Endodermal cell (in vitro differentiated cells): ENCODE measurements around the gene GLDN. TPM values are rescaled to one million over a fixed set of nuclear protein-coding genes. Genes with fewer than 3 reads are reported as not detected.

Experiments
- DNase-seq: peaks from one replicate; pipeline ENCODE4 v3.0.0-alpha.2; 2017
- H3K27ac ChIP-seq: 2 replicates; pipeline ENCODE4 v1.5.1; 2013; ENCODE audit warnings: mild to moderate bottlenecking, low read depth, low read length, moderate library complexity
- H3K27me3 ChIP-seq: 2 replicates; pipeline ENCODE4 v1.6.1; 2013; ENCODE audit warnings: mild to moderate bottlenecking, low read length, moderate library complexity; ENCODE audit not compliant: insufficient read depth, control insufficient read depth, poor library complexity, severe bottlenecking
- H3K36me3 ChIP-seq: 2 replicates; pipeline ENCODE4 v1.7.0; 2013; ENCODE audit warnings: mild to moderate bottlenecking, low read length, moderate library complexity; ENCODE audit not compliant: control insufficient read depth, insufficient read depth
- H3K4me1 ChIP-seq: one replicate; pipeline ENCODE4 v1.7.0; 2013; ENCODE audit warnings: low read length; ENCODE audit not compliant: control insufficient read depth, insufficient read depth
- H3K4me3 ChIP-seq: 2 replicates; pipeline ENCODE4 v1.5.1; 2013; ENCODE audit warnings: mild to moderate bottlenecking, low read length, moderate library complexity
- H3K9ac ChIP-seq: 2 replicates; pipeline ENCODE4 v1.6.1; 2013; ENCODE audit warnings: mild to moderate bottlenecking, low read length, moderate library complexity; ENCODE audit not compliant: poor library complexity, severe bottlenecking; ENCODE audit errors: extremely low read depth
- H3K9me3 ChIP-seq: 2 replicates; pipeline ENCODE4 v1.6.1; 2013; ENCODE audit warnings: mild to moderate bottlenecking, low read length, moderate library complexity; ENCODE audit not compliant: control insufficient read depth
- H3K27ac Mint-ChIP-seq: 2 replicates; pipeline ENCODE4 v1.8.0; 2020; ENCODE audit warnings: mixed read lengths
- H3K27me3 Mint-ChIP-seq: 2 replicates; pipeline ENCODE4 v1.8.0; 2021; ENCODE audit warnings: mild to moderate bottlenecking, mixed read lengths; ENCODE audit not compliant: insufficient read depth
- H3K36me3 Mint-ChIP-seq: 2 replicates; pipeline ENCODE4 v1.8.0; 2020; ENCODE audit warnings: low read depth, mixed read lengths
- H3K4me1 Mint-ChIP-seq: 2 replicates; pipeline ENCODE4 v1.8.0; 2020; ENCODE audit warnings: mixed read lengths
- H3K4me3 Mint-ChIP-seq: 2 replicates; pipeline ENCODE4 v1.8.0; 2020; ENCODE audit warnings: mild to moderate bottlenecking, moderate library complexity, mixed read lengths
- H3K9me3 Mint-ChIP-seq: 2 replicates; pipeline ENCODE4 v1.8.0; 2020; ENCODE audit warnings: mild to moderate bottlenecking, mixed read lengths
- CTCF ChIP-seq: fragments of 200-600 bp; sonication (generic); conservative IDR thresholded peaks from 2 replicates; pipeline ENCODE4 v1.5.0; 2021; ENCODE audit warnings: antibody characterized with exemption, mild to moderate bottlenecking
- WGBS, 2 experiments: methylation state at CpG; one replicate each; pipeline versions ENCODE4 v1.1.5 to v1.1.7; 2013; ENCODE audit warnings: missing lambda C conversion rate in 2 of 2, mixed read lengths in 1 of 2; ENCODE audit not compliant: insufficient coverage in 1 of 2, insufficient read length in 1 of 2; 5-methylcytosine and 5-hydroxymethylcytosine counted together
- total RNA-seq, 2 donors: library from RNA; stranded (reverse); fragmentation: NEBNext Ultra II Directional in 1 of 2; extraction: Animal tissue kit (Norgen Biotek cat#: 25700) in 1 of 2; gene quantifications; 2 replicates in 1 of 2; 3 replicates in 1 of 2; pipeline ENCODE4 v1.2.1, GENCODE V29; 2021

Gene GLDN
- total RNA-seq, 2 donors from 2014 or later, result 0.62 to 1.7 TPM

GRCh38 chr15:51374131-51374530, 32.7 kb downstream of the GLDN start:
- H3K4me3 ChIP-seq, result no peak overlapping the region
- no peaks in the 10 kb centered on the region for H3K9me3 ChIP-seq
- no peak overlapping the region for H3K27ac ChIP-seq
- no peak for DNase-seq
- Mint-ChIP-seq H3K27ac (no peak overlapping the region), H3K4me3 (no peak overlapping the region), H3K27me3 (peaks cover 14% of the 10 kb centered on the region), H3K4me1 (peaks cover 3% of the 10 kb centered on the region), H3K9me3 (no peaks in the 10 kb centered on the region), H3K36me3 (no peaks in the 10 kb centered on the region)
- H3K9ac ChIP-seq, result no peak overlapping the region
- TF ChIP-seq CTCF, result no peak
- no peaks in the 10 kb centered on the region for H3K36me3 ChIP-seq
- no peaks in the 10 kb centered on the region for H3K4me1 ChIP-seq
- peaks cover under 1% of the 10 kb centered on the region for H3K27me3 ChIP-seq

- WGBS, 2 experiments, result 94% methylated on average over 3 of the region's 3 CpGs; no CpG with 5 or more reads in 1 of the 2 experiments
- no peak for DNase-seq
- H3K27me3 ChIP-seq, result peaks cover 19% of the 10 kb centered on the region
- H3K27ac Mint-ChIP-seq, result no peak overlapping the region
- peaks cover 25% of the 10 kb centered on the region for H3K27me3 Mint-ChIP-seq
- no peak overlapping the region for H3K4me3 Mint-ChIP-seq
- no peak overlapping the region for H3K4me3 ChIP-seq
- H3K4me1 Mint-ChIP-seq, result no peaks in the 10 kb centered on the region
- no peaks in the 10 kb centered on the region for H3K4me1 ChIP-seq
- H3K27ac ChIP-seq, result no peak overlapping the region
- H3K36me3 ChIP-seq, result no peaks in the 10 kb centered on the region
- H3K9ac ChIP-seq, result no peak overlapping the region
- no peak for TF ChIP-seq CTCF
- no peaks in the 10 kb centered on the region for H3K9me3 Mint-ChIP-seq
- no peaks in the 10 kb centered on the region for H3K36me3 Mint-ChIP-seq
- no peaks in the 10 kb centered on the region for H3K9me3 ChIP-seq
These were observed 34.6 kb downstream of the GLDN start for GRCh38 chr15:51375966-51376640.

- H3K36me3 Mint-ChIP-seq, result no peaks in the 10 kb centered on the region
- no peaks in the 10 kb centered on the region for H3K9me3 Mint-ChIP-seq
- no peak overlapping the region for H3K4me3 Mint-ChIP-seq
- TF ChIP-seq CTCF, result no peak
- H3K27ac ChIP-seq, result no peak overlapping the region
- no peaks in the 10 kb centered on the region for H3K36me3 ChIP-seq
- peaks cover 25% of the 10 kb centered on the region for H3K27me3 ChIP-seq
- no peaks in the 10 kb centered on the region for H3K4me1 Mint-ChIP-seq
- no peaks in the 10 kb centered on the region for H3K9me3 ChIP-seq
- H3K27me3 Mint-ChIP-seq, result peaks cover 27% of the 10 kb centered on the region
- no peaks in the 10 kb centered on the region for H3K4me1 ChIP-seq
- WGBS, 2 experiments, result 94% methylated on average over 7 to 14 of the region's 15 CpGs
- no peak for DNase-seq
- H3K9ac ChIP-seq, result no peak overlapping the region
- H3K27ac Mint-ChIP-seq, result no peak overlapping the region
- no peak overlapping the region for H3K4me3 ChIP-seq
These were observed 35.8 kb downstream of the GLDN start for GRCh38 chr15:51377038-51377786.
